ENCODE results near the gene HERC4. TPM values are rescaled to one million over a fixed set of nuclear protein-coding genes. Genes with fewer than 3 reads are reported as not detected.

The HERC4 gene
- total RNA-seq, 1 experiment from 2014 or later: 36.5 TPM

DNA sequence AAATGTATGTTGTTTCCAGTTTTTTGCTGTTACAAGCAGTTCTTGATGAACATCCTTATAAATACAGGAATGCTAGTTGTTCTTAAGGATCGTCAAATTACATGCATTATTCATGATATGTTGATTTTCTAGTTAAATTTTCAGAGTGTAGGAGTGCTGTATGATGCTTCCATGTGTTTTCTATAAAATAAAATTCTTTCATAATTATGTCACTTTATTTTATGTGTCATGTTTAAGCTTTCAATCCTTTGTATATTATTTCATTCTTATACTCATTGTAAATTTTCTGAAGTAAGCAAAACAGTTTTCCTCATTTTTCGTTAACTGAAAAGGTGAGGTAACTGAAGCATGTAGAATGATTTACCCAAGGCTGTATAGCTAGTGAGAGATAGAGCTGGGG is 17.4 kb upstream of the HERC4 start:
- Histone ChIP-seq H3K36me3 (ENCODE audit: control insufficient read depth in 1 of 2, insufficient read depth in 2 of 2, low read length in 2 of 2) (no peaks in the 10 kb centered on the region), H3K27me3 (ENCODE audit: insufficient read depth, low read length) (no peaks in the 10 kb centered on the region), H3K27ac (ENCODE audit: low read depth, low read length) (no peak overlapping the region; the same call in 1 of the 2 replicates), H2AFZ (ENCODE audit: low read depth, low read length, poor library complexity, severe bottlenecking) (no peak overlapping the region), H3K9me3 (ENCODE audit: control insufficient read depth in 1 of 2, insufficient read depth in 1 of 2, low read depth in 1 of 2, low read length in 2 of 2) (no peaks in the 10 kb centered on the region), H4K20me1 (ENCODE audit: insufficient read depth) (no peaks in the 10 kb centered on the region), H3K4me3 (replicated peaks in 1 of 2; ENCODE audit: low read depth in 1 of 2, low read length in 2 of 2) (no peak overlapping the region), H3K4me2 (ENCODE audit: low read length) (no peak overlapping the region), H3K9ac (ENCODE audit: low read length) (no peak overlapping the region), H3K79me2 (ENCODE audit: insufficient read depth, low read length) (no peaks in the 10 kb centered on the region), H3K9me2 (ENCODE audit: insufficient read depth) (no peaks in the 10 kb centered on the region), H3K4me1 (ENCODE audit: control insufficient read depth in 1 of 2, insufficient read depth in 2 of 2, low read length in 2 of 2) (peaks cover 37 to 82% of the 10 kb centered on the region in 2 experiments)
- BruUV-seq (replicated peaks): no TSS peak
- CTCF ChIA-PET: no interaction called here
- RAD21 ChIA-PET (ENCODE audit: low non-redundant PET in 1 of 2, low total read pairs in 2 of 2, uncharacterized antibody in 2 of 2, unreplicated experiment in 2 of 2): no interaction called here
- DNase-seq (ENCODE audit: low read depth, low spot score) (no peak), ATAC-seq (no peak)
- POLR2A ChIA-PET: no interaction called here
- intact Hi-C loops (cut with micrococcal nuclease): no loop called here
- TF ChIP-seq, protein P1, sequence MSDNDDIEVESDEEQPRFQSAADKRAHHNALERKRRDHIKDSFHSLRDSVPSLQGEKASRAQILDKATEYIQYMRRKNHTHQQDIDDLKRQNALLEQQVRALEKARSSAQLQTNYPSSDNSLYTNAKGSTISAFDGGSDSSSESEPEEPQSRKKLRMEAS (IDR thresholded peaks at IDR 0.05): no peak
- no peak for TF ChIP-seq EZH2phosphoT487 (IDR thresholded peaks at IDR 0.05; ENCODE audit: borderline replicate concordance)
- TF ChIP-seq EZH2 (IDR thresholded peaks at IDR 0.05): no peak
- TF ChIP-seq TCF7L2 (IDR thresholded peaks at IDR 0.05; ENCODE audit: borderline replicate concordance, extremely low read depth, insufficient read depth, insufficient read length): no peak
- TF ChIP-seq, protein P2, sequence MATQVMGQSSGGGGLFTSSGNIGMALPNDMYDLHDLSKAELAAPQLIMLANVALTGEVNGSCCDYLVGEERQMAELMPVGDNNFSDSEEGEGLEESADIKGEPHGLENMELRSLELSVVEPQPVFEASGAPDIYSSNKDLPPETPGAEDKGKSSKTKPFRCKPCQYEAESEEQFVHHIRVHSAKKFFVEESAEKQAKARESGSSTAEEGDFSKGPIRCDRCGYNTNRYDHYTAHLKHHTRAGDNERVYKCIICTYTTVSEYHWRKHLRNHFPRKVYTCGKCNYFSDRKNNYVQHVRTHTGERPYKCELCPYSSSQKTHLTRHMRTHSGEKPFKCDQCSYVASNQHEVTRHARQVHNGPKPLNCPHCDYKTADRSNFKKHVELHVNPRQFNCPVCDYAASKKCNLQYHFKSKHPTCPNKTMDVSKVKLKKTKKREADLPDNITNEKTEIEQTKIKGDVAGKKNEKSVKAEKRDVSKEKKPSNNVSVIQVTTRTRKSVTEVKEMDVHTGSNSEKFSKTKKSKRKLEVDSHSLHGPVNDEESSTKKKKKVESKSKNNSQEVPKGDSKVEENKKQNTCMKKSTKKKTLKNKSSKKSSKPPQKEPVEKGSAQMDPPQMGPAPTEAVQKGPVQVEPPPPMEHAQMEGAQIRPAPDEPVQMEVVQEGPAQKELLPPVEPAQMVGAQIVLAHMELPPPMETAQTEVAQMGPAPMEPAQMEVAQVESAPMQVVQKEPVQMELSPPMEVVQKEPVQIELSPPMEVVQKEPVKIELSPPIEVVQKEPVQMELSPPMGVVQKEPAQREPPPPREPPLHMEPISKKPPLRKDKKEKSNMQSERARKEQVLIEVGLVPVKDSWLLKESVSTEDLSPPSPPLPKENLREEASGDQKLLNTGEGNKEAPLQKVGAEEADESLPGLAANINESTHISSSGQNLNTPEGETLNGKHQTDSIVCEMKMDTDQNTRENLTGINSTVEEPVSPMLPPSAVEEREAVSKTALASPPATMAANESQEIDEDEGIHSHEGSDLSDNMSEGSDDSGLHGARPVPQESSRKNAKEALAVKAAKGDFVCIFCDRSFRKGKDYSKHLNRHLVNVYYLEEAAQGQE (IDR thresholded peaks at IDR 0.05; ENCODE audit: low read depth): no peak
- no peak for TF ChIP-seq POLR2AphosphoS5 (IDR thresholded peaks at IDR 0.05; ENCODE audit: low read depth, low read length)
- TF ChIP-seq, protein P3, sequence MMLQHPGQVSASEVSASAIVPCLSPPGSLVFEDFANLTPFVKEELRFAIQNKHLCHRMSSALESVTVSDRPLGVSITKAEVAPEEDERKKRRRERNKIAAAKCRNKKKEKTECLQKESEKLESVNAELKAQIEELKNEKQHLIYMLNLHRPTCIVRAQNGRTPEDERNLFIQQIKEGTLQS (IDR thresholded peaks at IDR 0.05): no peak
- TF ChIP-seq SRF (IDR thresholded peaks at IDR 0.05; ENCODE audit: low read depth): no peak
- TF ChIP-seq ZFX (IDR thresholded peaks at IDR 0.05): no peak
- TF ChIP-seq POLR2A (IDR thresholded peaks at IDR 0.05; ENCODE audit: borderline replicate concordance, extremely low read depth, insufficient read depth, insufficient read length): no peak
- TF ChIP-seq SP1 (IDR thresholded peaks at IDR 0.05; ENCODE audit: low read depth): no peak
- TF ChIP-seq EGR1 (IDR thresholded peaks at IDR 0.05; ENCODE audit: low read depth): no peak
- TF ChIP-seq, protein P4, sequence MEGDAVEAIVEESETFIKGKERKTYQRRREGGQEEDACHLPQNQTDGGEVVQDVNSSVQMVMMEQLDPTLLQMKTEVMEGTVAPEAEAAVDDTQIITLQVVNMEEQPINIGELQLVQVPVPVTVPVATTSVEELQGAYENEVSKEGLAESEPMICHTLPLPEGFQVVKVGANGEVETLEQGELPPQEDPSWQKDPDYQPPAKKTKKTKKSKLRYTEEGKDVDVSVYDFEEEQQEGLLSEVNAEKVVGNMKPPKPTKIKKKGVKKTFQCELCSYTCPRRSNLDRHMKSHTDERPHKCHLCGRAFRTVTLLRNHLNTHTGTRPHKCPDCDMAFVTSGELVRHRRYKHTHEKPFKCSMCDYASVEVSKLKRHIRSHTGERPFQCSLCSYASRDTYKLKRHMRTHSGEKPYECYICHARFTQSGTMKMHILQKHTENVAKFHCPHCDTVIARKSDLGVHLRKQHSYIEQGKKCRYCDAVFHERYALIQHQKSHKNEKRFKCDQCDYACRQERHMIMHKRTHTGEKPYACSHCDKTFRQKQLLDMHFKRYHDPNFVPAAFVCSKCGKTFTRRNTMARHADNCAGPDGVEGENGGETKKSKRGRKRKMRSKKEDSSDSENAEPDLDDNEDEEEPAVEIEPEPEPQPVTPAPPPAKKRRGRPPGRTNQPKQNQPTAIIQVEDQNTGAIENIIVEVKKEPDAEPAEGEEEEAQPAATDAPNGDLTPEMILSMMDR (IDR thresholded peaks at IDR 0.05 in 2 of 3, conservative IDR thresholded peaks at IDR 0.05 in 1 of 3; ENCODE audit: borderline replicate concordance in 1 of 3, insufficient read depth in 1 of 3, low read depth in 2 of 3, low read length in 2 of 3): no peak
- no peak for TF ChIP-seq SIN3A (IDR thresholded peaks at IDR 0.05; ENCODE audit: low read depth)
- no peak for TF ChIP-seq CEBPB (IDR thresholded peaks at IDR 0.05; ENCODE audit: low read depth)
- TF ChIP-seq RAD21 (IDR thresholded peaks at IDR 0.05; ENCODE audit: low read depth): no peak
- no peak for TF ChIP-seq YY1 (IDR thresholded peaks at IDR 0.05; ENCODE audit: extremely low read depth, insufficient replicate concordance, low read depth, low read length)
- no peak for TF ChIP-seq JUND (IDR thresholded peaks at IDR 0.05)
- TF ChIP-seq FOSL1 (IDR thresholded peaks at IDR 0.05; ENCODE audit: low read depth): no peak
- TF ChIP-seq ELF1 (IDR thresholded peaks at IDR 0.05; ENCODE audit: borderline replicate concordance, low read depth): no peak
